HG03565 (cell line): ENCODE measurements around the gene NLRP6.
"Not testable (repeated sequence)": the region's sequence is repeated elsewhere in the genome, so short reads cannot be mapped to it uniquely, and the experiment has no call there.

Source experiments
- ATAC-seq: cut with Tn5 transposase; IDR thresholded peaks from one replicate; pipeline ENCODE4 v1.9.1; 2021; ENCODE audit warnings: mild to moderate bottlenecking, moderate library complexity; ENCODE audit not compliant: unreplicated experiment

The NLRP6 gene

GRCh38 chr11:306645-307371, 28.6 kb downstream of the NLRP6 start:
- no peak for ATAC-seq

- ATAC-seq, result not testable (repeated sequence)
Observed at GRCh38 chr11:307766-308708, 29.8 kb downstream of the NLRP6 start, which contains the start of gene IFITM2. Gene IFITM2 (plus strand): TSS chr11:307816. CDS start chr11:308193, 377 bp downstream.

DNA sequence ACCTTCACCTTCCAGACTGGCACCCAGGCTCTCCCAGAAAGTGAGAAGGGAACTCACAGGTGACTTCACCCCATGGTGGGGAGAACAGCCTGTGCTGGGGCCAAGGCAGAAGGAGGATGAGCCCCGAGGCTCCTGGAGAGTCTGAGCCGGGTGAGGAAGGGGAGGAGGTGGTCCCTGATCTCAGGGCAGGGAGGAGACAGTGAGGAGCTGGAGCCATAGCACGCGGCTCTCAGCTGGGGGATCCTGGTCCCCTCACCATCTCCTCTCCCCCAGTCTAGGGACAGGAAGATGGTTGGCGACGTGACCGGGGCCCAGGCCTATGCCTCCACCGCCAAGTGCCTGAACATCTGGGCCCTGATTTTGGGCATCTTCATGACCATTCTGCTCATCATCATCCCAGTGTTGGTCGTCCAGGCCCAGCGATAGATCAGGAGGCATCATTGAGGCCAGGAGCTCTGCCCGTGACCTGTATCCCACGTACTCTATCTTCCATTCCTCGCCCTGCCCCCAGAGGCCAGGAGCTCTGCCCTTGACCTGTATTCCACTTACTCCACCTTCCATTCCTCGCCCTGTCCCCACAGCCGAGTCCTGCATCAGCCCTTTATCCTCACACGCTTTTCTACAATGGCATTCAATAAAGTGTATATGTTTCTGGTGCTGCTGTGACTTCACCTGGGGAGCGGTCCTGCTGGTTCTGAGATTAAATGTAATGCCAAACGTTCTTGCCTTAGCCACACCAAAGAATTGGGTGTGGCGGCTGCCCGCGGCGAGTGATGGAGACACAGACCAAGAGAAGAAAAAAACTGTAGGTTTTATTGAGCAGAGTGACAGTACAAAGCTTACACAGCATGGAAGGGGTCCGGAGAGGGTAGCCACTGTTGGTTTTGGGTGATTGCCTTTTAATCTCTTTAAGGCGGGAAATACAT, 30.8 kb downstream of the NLRP6 start:
- ATAC-seq, result not testable (repeated sequence)

DNA sequence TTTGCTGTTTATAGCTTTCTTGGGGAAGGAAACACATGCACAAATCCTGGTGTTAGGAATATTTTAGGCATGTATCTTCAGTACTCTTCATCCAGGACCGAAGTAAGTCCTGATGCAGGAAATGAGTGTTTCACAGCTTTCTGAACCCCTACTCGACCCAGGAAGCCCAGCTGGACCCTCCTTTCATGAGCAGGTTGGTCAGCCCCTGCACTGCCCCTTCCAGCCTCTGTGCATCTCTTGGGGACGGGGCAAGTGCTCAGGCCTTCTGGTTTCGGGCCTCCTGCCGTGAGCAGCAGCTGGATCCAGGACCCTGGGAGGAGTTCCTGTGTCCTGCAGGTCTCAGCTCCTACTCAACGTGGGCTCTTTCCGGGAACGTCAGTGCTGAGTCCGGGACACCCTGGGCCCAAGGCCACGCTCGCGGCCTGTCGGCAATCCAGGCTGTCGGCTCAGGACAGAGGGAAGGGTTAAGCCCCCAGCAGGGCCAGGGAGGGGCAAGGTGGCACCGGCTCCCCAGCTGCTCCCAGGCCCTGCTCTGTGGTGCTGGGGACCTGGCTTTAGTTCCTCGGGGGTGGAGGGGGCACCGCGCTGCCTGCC, 31.9 kb downstream of the NLRP6 start:
- ATAC-seq, result not testable (repeated sequence)

- ATAC-seq, result peak; percentile 32
Observed at GRCh38 chr11:311013-311748, 33.0 kb downstream of the NLRP6 start.

DNA sequence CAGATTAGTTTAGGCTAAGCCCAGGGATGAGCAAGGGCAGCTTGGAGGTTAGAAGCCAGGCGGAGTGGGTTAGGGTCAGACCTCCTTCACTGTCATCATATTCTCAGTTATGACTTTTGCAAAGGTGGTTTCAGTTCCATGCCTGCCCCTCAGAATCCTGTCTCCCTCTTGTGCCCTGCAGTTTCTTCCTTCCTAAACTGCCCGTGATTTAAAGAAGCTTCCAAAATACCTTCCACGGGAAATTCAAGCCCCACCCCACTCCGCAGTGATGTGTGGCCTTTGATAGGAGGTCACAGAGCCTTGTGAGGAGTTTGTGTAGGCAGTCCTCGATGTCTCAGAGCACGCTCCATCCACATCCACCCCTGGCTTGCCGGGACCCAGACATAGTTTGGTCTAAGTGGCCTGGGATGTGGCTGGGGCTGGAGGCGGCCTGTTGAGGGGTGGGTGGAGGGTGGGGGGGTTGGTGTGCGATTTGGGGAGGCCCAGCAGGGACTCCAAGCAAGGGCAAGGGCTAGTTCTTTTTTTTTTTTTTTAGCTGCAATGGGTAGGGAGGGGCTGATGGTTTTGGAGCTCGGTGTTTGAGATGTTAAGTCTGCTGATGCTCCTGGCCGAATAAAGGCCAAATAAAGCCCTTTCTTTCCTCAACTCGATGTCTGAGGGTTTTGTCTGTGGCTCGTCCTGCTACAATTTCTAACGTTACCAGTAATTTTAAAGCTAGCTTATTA, 34.0 kb downstream of the NLRP6 start:
- ATAC-seq, result no peak

- no peak for ATAC-seq
Observed at GRCh38 chr11:313304-313786, 35.1 kb downstream of the NLRP6 start.

GRCh38 chr11:313787-314553, 35.8 kb downstream of the NLRP6 start, which contains the start of gene IFITM1:
Gene IFITM1 (plus strand): TSS chr11:314040. CDS start chr11:314171, 131 bp downstream.
- ATAC-seq, result no peak

GRCh38 chr11:314554-314875, 36.3 kb downstream of the NLRP6 start:
- ATAC-seq, result not testable (repeated sequence)

DNA sequence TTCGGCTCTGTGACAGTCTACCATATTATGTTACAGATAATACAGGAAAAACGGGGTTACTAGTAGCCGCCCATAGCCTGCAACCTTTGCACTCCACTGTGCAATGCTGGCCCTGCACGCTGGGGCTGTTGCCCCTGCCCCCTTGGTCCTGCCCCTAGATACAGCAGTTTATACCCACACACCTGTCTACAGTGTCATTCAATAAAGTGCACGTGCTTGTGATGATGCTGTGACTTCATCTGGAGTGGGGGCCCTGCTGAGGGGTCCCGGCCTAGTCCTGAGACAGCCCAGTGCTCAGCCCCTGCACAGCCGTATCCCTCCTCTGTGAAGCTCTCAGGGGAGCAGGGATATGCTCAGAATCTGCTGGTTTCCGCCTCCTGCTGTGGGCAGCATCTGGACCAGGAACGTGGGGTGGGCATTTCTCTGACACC, 36.9 kb downstream of the NLRP6 start:
- ATAC-seq, result no peak

DNA sequence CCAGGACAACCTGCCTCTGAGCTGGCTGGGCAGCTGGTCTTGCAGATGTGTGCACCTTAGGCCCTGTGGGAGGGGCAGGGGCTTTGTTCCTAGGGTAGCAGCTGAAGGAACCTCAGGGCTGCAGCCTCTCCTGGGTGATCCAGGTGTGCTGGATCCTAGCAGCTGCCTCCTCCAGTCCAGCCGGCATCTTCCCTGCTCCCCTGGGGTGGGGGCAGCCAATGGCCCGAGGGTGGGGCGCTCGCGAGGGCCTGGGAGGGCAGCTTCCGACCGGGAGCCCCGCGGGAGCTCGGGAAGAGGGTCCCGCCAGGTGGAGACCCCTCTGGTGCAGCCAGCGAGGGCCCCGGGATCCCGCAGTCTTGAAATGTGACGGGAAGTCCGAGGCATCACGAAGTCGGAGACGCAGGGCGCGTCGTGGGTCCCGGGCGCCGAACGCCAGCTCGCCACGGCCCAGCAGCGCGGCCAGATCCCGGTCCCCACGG, 37.3 kb downstream of the NLRP6 start:
- ATAC-seq, result no peak

GRCh38 chr11:316031-316701, 38.0 kb downstream of the NLRP6 start:
- no peak for ATAC-seq

GRCh38 chr11:316891-317301, 38.7 kb downstream of the NLRP6 start:
- ATAC-seq, result no peak

GRCh38 chr11:317668-318404, 39.6 kb downstream of the NLRP6 start:
- ATAC-seq, result not testable (repeated sequence)

DNA sequence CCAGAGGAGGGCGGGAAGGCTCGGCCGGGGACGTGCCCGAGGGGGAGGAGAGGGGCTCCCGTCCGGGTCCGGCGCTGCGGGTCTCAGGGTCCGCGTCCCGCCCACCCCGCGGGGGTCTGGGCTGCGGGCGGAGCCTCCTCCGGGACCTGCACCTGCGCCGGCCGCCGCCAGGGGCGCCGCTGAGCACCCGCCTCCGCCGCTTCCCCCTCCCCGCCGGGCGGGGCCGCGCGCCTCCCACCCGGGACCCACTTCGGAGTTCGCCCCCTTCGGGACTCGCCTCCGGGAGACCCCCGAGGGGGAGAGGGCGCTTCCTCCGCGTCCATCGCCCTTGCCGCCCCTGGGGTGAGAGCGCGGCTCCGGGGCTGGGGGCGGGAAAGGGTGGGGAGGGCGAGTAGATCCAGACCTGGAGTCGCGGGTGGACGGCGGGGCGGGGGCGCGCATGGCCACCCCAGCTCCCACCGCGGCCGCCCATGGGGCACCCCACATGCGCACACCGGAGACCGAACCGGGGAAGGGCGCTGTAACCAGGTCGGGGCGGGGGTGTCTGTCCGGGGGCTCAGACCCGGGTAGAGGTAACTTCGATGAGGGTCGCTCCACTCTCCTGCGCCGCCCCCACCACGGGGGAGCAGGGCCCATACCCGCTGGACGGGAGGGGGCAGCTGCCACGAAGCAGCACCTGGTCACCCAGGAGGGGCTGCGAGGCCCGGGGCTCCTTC, 40.4 kb downstream of the NLRP6 start:
- not testable (repeated sequence) for ATAC-seq
